SW480 (cell line): ENCODE data around the gene TBX21.

Experiments used
- DNase-seq: peaks from one replicate; pipeline ENCODE4 v3.0.0-alpha.2; 2016; ENCODE audit warnings: low spot score

TBX21 gene

DNA sequence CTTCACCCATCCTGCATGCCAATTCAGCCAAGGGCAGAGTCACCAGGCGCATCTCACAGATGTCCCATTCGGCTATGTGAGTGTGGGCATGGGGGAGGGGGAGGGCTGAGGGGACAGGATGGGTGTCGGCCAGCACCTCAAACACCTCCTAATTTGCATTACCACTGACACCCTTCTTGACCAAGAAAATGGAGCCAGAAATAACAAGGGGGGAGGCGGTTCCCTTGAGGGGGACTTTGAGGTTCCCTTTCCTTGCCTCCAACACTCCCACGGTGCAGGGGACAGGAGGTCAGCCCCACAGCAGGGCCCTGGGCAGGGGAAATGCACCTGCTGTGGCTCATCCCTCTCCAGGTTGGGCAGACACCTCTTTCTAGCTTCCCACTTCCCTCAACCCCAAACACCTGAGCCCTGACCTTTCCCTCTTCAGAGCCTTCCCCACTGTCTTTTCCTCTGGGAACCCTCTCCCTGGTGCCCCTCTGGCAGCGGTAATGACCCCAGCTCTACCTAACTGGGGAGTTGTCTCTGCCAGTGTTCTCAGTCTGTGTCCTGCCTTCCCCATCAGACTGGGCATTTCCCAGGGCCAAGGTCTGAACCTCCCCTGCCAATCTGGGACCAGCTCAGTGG, 18.2 kb upstream of the TBX21 start:
- no peak for DNase-seq

DNA sequence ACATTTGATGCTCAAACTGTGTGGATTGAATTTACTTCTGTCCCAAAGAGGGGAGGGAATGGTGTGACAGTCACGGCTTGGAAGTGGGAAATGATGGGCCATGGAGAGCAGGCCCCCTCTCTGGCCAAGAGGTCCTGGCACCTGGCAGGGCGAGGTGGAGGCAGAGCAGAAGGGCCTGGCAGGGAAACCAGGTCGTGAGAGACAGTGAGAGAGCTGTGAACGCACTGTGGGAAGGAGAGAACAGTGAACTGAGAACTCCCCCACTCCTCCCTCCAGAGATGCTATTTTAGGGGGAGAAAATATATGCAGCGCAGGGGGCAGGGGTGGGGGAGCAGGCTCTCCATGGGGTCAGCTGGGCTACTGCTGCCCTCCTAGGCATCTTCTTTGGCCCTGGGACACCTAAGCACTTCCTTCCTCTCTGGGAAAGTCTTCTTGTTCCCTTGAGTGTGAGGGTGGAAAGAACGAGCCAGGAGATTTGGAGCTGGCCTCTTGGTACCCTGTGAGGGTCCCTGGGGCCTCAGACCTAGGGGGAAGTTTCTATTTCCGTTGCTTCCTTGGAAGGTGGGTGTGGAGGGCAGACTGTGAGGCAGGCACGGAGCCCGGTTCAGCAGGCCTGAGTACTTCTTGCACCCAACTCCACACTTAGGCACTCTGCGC, 17.2 kb upstream of the TBX21 start:
- no peak for DNase-seq

DNA sequence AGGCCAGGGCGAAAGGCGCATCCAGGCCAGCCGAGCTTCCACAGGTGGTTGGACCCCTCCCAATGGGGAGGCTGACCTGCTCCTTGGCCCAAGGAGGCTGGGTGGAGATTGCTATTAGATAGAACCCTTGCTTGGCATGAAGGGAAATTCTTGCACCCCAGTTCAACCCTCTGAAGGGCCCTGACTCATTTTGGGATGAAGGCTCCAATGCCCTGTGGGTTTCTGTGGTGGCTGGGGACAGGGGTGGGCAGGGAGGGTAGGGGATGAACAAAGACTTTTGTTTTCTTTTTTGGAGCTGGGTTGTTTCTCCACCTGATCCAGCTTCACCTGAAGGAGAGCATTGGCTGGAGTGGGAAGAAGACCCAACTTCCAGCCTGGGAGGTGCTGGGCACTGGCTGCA, 16.7 kb upstream of the TBX21 start:
- no peak for DNase-seq

DNA sequence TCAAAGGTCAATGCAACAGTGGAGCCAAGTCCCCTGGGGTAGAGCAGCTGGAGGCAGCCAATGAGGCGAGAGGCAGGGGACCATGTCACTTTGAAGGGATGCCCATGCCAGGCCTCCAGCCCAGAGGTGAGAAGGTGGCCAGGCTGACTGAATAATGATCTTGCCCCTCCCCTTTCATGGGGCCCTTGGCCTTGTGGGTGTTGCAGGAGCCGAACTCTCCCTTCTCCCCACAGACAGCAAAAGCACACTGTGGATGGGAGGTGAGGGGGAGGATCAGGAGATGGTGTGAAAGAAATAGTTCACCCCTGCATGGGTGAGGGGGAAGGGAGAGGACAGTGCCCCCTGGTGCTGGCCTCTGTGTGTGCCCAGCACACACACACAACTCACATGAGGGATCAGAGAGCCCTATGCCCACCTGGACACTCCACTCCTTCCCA, 15.8 kb upstream of the TBX21 start:
- DNase-seq: no peak

DNA sequence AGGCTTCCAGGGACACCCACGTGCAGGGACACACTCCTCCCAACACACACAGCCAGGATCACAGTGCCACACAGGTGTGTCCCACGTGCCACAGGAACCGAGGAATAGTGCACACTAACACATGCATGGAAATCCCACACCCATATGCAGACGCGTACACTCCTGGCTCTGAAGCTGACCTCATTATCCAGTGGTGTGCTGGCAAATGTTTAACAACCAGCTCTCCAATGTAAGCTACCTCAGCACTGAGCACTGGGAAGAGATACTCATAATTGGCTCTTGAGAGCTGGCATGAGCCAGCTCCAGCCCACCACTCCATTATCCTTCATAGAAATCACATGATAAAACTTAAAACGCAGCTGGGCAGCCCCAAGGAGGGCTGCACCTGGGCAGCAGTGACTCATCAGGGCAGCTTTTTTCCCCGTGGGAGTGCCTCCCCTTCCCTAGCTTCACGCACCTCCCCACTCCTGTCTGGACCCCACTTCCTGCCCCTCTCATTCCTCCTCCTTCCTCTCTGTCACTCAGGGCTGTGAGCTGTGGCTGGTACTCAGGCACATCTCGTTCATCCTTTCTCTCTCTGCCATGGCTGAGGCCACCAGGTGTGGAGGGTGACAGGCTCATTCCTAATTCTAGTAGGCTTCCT, 14.9 kb upstream of the TBX21 start:
- DNase-seq: peak; percentile 22

DNA sequence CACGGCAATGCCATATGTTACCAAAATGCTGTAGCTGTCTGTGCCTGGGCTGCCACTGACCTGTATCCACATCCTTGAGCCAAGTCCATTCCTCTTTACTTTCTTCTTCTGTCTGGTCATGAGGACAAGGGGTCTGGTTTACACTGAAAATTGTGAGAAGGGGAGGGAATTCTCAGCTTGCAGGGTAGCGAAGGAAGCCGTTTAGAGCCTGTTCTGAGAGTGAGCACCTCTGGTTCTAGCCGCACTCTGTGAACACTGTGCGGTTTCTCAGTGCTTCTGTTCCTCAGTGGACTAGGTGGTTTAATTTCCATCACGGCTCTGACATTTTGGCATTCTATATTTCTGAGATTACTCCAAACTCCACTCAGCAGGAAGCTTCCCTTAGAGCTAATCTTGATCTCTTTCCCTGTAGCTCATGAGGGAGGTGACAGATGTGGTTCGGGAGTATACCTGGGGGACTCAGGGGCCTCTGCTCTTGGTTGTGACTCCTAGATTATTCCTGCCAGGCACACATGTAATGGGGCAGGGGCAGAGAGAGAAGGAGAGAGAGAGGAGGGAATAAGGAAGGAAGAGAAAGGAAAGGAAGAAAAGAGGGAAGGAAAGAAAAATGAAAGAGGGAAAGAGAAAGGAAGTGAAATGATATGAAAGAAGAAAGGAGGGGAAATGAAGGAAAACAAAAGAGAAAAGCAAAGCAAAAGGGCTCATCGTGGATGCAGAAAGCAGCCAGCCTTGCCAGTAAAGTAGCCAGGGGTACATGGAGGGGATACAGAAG, 14.2 kb upstream of the TBX21 start:
- DNase-seq: no peak

DNA sequence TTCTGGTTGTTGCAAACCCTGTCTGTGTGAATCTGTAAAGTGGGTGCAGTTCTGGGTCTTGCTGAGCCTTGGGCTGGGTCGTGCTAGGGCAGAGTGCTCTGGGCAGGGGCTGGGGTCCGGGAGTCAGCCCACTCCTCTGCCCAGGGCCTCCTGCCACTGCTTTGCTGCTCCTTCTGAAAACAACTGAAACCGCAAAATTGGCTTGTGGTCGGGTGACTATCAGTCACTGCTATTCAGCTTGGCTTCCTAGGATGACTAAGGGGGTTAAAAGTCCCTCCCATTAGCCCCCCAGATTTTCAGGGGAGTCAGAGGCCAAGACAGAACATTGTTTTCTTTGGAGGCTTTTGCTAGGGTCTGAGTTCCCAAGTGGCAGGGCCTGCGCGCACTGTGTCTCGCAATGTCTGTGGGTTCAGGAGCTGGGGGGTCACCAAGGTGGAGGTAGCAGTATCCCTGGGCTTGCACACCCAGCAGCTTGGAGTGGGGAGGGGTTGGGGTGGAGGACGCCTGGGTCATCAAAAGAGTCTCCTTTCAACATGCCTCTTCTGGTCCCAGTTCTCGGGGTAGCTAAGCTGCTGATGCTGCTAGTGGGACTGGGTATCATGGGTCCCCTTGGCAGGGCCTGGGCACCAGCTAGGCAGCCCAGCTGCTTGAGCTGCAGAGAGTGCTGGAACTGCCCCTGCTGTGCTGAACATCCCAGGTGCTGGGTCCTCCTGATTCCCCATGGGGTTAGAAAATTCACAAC, 13.5 kb upstream of the TBX21 start:
- peak; percentile 66 for DNase-seq

DNA sequence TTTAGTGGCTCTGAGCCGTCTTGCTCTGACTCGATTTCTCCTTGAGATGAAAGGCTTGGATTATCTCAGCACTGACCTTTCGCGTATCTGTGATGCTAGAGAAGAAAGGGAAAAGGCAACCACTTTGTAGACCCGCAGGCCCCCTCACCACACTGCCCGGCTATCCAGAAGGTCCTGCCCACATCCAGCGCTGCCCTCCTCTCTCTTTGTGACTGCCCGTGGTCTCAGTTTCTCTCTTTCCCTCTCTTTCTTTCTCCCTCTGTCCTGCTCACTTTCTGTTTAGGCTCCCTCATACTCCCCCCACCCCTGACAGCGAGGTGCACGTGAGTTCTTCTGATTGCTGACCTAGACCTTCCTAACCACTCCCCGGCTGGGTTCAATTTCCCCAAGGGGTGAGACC, 12.8 kb upstream of the TBX21 start:
- DNase-seq: no peak

DNA sequence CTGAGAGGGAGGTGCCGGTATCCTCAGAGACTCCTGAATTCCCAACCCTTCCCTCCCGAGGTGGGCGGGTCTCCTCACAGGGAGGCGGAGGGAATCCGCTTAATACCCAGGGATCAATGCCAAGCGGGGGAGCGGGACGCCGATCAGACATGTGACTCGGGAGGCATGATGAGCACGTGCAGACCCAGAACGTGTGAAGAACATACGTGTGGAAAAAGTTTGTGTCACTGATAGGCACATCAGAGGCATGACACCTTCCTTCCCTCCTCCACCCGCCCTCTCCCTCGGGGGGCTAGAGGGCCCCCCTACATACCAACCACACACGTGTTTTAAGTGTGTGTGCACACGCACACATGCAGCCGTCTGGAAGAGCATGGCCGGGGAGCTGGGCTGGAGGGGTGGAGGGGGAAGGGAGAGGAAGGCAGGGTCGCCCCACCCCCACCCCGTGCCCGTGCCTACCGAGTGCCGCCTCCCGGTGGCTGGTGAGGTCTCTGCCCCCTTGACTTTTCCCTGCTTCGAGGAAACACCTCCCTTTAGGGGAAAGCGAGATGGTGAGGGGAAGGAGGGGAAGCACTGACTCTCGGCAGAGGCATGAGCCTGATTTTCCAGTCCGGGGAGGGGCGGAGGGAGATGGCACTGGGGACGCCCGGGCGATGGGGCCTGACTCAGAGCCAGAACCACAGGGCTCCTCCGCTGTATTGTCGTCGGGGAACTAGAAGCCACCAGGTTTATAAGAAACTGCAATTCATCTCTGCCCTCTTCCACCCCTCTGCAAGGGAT, 12.1 kb upstream of the TBX21 start:
- DNase-seq: no peak

DNA sequence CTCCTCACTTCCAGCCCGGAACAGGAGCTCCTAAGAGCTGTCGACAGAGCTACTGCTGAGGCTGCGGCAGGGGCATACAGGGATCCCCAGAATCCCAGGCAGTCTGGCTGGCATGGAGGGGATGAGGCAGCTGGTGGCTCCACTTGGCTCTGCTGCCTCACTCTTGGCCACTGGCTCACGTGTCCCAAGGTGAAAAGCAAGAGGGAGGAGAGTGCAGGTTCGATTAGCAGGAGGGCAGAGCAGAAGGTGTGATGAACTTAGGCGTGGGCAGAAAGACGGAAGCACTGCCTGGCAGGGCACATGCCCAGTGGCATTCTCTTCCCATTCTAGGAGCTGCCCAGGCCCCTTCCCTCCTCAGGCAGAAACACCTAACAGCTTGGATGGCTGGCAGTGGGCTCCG, 11.3 kb upstream of the TBX21 start:
- DNase-seq: no peak

DNA sequence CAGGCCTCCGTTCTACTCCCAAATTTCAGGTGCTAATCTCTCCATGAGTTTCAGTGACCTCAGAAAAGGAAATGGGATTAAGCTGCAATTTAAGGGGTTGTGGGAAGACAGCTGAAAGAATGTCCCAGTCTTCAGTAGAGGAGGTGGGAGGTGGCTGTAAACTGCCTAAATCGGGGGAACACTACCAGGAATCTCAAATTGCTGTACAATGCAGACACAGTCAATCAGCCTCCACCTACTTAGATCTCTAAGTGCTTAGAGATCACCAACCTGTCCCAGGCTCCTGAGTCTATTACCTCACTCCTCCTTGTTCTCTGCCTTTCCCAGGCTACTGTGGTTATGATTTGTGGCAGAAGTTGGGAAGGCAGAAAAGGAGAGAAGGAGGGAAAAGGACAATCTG, 8.3 kb upstream of the TBX21 start:
- DNase-seq: no peak

DNA sequence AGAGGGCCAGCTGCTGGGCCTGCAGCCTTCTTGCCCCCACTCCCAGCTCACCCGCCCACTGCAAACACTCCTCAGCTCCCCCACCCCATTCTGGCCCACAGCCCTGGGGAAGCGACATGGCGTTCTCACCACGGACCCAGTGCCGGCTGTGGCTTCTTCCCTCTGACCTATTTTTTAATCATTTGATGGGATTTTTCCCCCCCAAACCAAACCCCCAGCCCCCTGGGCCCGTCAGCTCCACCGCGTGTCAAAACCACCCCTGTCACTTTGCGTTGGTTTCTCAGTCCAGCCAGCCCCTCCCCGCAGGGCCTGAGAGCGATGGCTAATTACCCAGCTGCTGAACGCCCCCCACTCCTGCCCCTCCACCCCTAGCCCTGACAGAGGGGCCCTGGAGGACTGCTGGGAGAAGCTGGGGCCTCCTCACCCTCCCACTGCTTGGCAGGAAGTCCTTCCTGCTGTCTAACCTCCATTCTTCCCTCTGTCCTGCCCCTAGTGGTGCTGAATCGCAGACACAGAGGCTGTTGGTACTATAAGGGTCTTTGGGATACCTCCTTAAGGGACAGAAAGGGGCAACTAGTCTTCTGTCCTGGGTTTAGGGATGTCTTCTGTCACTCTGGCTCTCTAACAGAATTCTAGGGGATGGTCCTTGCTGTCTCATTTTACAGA, 7.5 kb upstream of the TBX21 start:
- no peak for DNase-seq

DNA sequence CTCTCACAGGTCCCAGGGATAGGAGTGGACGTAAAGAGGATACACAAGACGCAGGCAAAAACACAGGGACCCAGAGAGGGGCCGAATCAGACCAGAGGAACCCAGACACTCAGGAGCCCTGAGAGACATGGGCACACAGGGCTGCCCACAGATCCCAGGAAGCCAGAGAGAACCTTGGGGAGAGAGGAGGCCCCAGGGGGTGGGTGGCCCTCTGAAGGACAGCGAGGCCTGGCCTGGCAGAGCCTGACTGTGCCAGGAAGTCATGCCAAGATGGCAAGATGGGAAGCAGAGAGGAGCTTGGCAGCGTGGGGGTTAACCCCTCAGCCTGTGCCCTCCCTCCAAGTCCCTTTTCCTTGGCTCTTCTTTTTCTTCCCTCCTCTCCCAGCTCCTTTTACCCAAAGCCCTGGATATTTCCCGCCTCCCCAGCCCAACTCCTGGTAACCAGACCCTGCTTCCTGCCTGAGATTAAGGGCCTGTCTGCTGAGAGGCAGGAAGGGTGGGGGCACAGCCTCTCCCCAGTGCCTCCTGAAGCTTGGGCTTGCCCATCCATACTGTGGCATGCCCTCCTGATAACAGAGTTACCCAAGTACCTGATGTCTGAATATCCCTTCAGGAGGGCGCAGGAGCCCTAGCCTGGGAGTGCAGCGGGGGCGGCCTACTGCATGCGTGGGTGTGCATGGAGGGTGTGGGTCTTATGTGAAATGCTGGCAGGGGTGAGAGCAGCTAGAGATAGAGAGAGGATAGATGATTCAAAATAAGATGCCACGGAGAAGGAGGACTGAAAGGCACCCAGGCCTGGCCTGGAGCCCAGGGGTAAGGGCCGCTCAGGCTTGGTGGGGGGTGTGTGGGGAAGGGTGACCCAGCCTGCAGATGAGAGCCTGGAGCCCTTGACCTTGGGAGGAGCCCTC, 6.0 kb upstream of the TBX21 start:
- no peak for DNase-seq

DNA sequence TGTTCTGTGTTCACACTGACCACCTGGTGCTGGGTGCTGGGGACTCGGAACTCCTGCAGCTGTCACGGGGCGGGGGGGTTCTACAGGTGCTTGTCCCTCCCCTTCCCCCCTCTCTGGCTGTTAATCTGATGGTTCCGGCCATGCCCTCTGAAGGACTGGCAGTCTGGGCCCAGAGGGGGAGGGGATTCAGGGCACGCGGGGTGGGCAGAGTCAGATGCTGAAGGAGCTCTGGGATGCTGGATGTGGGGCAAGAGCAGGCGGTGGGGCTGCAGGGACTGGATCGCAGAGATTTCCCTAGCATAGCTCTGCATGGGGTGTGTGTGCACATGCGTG, 5.4 kb upstream of the TBX21 start:
- DNase-seq: no peak

DNA sequence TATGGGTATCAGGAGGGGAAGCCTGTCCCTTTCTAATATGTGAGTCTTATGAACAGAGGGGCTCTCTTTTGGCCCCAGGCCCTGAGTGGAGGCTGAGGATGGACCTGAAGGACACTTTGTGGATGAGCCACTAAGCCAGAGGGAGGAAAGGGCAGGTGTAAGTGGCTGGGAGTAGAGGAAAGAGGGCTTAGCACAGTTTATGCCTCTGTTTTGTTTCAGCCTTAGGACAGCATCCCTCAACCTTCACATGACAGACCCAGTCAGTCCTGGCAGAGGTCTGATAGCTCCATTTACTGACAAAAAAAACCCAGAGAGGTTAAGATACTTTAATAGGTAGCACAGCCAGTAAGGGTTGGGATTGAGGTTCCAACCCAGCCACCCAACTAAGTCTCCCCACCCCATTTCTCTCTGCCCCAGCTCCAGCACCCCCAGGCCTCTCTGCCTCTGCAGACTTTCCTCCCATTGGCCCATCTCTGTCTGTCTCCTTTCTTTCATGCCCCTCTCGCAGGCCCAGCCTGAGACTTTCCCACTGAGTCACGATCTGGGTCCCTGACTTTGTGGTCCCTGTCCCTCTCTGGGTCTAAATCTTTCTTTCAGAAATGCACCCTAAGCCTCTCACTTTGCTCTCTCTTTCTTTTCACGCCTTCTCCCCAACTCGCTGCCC, 4.7 kb upstream of the TBX21 start:
- no peak for DNase-seq

DNA sequence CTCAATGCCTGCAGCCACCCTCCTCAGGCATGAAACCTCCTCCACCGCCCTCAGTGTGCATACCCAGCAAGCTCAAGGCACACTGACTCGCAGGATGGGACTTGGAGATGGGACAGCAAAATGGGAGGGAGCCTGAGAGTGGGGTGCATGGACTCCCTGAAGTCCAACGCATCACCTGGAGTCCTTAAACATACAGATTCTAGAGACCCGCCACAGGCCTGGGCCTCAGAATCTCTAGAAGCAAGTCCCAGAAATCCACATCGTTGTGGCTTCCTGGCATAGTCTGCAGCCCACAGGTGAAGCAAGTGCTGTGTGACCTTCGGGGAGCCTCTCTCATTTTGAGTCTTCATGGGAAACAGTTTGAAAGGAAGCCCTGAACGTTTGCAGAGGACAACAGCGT, 3.6 kb upstream of the TBX21 start:
- no peak for DNase-seq

DNA sequence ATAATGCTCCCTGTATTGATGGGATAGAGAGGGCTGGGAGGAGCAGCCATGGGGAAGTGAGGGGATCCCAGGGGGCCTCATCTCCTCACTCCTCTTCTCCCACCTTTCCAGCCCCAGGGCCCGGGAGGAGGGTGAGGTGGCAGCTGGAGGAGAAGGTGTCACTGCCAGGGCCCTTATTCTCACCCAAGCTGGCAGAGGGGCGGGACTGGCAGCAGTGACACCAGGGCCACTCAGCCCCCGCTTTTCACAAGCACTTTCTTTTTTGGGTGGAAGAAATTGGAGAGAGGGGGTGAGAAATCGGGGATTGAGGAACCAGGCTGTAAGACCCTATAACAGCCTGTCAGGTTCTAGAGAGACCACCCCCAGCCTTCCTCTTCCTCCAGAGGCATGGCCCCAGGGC, 2.4 kb upstream of the TBX21 start:
- DNase-seq: no peak

DNA sequence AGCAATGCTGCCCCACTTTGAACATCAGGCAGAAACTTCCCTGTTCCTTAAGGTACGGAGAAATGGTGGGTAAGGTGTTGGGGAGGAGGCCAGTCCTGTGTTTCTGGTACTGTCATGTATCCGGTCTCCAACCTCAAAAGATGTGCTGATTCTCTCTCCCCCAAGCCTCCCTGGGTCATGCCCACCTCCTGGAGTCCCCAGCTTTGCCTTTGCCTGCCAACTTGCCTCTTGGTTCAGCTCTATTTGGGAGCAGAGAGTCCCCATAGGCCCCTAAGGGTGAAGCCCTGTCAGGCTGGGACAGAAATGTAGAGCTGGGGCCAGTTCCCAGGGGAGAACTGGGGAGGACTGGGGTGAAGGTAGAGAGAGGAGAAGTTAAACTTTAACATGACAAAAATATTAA, 1.6 kb upstream of the TBX21 start:
- no peak for DNase-seq

DNA sequence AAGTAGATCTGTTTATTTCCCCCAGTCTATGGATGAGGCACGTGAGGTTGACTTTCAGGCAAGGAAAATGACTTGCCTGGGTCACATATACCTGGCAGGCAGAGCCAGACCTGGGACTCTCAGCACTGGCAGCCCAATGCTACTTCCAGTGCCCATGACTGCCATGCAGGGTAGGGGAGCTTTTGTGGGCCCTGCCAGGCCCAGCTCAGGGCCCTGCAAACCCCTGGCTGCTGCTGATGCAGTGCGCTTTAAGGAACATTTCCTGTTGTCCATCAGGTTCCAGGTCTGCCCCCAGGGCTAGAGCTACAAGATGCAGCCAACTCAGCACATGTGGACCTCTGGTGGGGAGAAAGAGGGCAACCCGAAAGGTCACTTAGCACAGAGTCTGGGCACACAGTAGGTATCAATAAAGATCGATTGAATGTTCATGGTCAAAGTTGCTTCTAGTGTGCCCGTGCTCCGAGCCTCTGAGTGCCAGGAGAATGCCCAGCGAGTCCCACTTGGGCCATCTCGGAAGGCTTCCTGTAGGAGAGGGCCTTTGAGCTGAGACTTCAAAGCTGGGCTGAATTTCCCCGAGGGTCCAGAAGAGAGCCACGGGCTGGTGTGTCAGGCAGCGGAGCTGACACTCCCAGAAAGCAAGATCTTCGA, 513 bp upstream of the TBX21 start:
- no peak for DNase-seq
